Daoy (cell line): ENCODE measurements around the gene UBA1. TPM values are rescaled to one million over a fixed set of nuclear protein-coding genes. Genes with fewer than 3 reads are reported as not detected.

Experiments
- DNase-seq: peaks from one replicate; pipeline ENCODE4 v3.0.0-alpha.2; 2015; ENCODE audit warnings: low read depth
- total RNA-seq: library from RNA; depleted of rRNA; stranded (reverse); fragments of >200 nt; shearing (Covaris generic); gene quantifications from 2 replicates; pipeline ENCODE4 v1.2.3, GENCODE V29; 2014

UBA1 gene
- total RNA-seq, 1 experiment from 2014 or later, result 130 TPM

GRCh38 chrX:47169726-47170515, 23.7 kb upstream of the UBA1 start:
- DNase-seq, result no peak

DNA sequence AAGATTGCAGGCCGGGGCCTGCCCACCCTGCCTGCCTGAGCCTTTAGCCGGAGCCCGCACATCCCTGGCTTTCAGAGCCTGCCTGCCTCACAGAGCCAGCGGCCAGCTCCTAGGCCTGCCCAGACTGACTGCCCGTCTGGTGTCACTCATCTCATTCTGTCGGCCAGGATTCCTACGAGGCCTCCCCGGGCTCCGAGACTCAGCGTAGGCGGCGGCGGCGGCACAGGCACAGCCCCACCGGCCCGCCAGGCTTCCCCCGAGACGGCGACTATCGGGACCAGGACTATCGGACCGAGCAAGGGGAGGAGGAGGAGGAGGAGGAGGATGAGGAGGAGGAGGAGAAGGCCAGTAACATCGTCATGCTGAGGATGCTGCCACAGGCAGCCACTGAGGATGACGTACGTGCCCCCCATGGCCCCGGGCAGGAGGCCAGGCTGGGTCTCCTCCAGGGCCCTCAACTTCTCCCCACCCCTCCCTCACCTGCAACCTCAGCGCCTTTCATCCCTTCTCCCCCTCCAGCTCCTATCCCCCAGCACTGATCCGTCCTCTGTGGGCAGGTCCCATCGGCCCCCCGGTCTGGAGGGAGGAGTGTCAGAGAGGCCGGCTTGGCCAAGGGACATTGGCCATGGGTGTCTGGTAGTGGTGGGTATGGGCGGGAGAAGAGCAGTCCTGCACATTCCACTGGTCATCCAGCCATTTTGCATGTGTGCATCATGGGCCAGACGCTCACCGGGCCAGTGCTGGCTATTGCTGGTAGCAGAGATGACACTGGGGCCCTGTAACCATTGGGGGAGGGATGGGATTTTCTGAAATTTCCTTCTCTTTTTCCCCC, 22.6 kb upstream of the UBA1 start:
- DNase-seq, result no peak

DNA sequence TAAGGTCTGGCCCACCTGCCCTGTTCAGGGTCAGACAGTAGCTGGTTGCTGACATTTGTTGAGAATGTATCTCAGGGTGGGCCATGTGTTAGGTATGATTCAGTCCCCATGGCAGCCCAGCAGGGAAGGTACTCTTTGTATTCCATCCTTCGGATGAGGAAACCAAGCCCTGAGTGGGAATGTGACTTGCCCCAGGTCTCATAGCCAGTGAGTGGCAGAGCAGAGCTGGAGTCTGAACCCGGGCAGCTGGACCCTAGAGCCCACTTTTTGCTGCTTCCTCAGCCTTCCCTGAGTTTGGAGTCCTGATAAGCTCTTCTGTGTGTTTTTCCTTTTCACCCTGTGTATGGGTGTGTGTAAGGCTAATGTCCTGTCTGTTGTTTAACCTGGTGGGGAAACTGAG, 21.6 kb upstream of the UBA1 start:
- no peak for DNase-seq

DNA sequence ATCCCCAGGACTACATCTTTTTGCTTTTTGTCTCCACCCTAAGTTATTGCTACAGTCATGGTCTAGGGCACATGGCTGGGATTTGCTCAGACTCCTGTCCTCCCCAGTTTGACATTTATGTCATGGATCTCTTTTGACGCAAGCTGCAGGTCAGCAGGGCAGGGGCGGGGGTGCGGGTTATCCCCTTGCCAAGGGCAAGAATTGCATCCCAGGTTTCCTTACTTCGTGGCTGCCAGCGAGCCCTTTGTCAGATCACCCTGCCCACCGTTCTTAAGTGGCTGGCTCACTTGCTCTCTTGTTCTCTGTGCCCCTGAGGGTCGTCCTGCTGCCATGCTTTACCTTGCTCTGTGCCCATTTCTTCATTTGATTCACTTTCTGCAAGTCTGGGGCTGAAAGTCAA, 21.1 kb upstream of the UBA1 start:
- DNase-seq, result no peak

- no peak for DNase-seq
These were observed 20.4 kb upstream of the UBA1 start for GRCh38 chrX:47172971-47173792.

GRCh38 chrX:47174376-47174775, 19.3 kb upstream of the UBA1 start:
- no peak for DNase-seq

GRCh38 chrX:47174846-47175587, 18.6 kb upstream of the UBA1 start:
- no peak for DNase-seq

DNA sequence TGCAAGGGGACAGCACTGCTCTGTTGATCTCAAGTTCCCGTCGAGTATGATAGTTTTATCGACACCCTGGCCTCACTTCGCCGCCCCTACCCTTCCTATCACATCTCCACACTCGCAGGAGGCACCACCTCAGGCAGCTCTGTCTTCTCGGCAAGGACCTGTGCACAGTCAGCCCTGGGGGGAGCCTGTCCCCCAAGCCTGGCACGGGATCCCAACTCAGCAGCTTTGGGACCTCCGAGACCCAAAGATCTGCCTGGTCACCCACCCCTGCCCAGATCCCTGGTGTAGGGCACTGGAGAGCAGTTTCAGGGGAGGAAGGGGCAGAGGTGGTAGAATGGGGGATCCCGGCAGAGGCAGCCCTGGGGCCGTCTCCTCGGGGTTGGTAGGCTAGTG, 18.0 kb upstream of the UBA1 start:
- DNase-seq, result no peak

DNA sequence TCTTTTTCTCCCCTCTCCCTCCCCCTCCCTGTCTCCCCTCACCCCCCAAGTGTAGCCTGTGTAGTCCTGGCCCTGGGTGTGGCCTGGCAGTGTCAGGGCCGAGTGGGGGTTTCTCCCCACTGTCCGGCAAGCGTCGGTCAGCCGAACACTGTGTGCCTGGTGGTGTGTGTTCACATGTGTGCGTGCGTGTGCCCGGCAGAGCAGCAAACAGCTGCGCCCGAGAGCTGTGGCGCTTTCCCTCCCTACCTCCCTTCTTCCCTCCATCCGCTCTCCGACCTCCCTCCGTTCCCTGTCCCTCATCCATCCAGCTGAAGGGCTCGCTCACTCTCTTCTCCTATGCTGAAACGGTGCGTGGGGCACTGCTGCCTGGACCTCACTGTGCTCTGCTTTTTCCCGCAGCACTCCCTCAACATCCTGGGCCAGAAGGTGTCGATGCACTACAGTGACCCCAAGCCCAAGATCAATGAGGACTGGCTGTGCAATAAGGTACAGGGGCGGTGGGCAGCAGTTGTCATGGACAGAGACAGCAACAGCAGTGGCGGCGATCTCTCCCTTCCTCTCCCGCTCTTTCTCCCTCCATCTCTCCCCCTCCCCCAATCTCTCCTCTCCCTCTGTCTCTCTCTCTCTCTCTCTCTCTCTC, 17.4 kb upstream of the UBA1 start:
- no peak for DNase-seq

DNA sequence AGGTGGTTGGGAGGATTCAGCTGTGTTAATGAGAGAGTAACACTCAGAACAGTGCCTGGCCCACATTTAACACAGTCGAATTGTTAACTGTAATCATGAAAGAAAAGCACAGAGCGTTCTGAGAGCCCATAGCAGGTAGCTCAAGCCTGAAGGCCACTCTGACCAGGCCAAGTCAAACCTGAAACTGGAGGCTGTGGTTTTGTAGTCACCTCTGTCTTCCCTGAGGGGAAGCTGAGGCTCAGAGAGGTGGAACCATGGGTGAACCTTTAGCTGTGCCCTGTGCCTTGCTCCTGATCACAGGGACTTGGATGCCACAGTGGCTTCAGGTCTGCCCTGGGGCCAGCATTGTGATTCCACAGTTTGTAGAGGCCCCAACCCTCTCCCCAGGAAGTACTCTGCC, 16.6 kb upstream of the UBA1 start:
- no peak for DNase-seq

DNA sequence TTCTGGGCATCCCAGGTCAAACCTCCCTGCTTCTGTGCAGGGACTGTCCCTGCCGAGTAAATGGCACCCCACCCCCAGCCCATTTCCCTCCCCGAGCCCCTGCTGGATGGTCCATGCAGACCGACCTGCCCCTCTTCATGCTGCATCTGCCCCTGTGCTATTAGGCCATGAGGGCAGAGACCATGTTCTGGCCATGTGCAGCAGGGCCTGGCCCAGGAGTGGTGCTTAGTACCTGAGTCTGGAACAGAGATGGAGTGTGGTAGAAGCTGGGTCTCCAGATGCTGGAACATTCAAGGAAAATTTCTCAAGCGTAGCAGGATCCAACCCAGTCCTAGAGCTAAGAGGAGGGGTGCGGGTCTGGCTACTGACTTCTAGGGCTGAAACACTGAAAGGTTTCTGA, 15.3 kb upstream of the UBA1 start:
- no peak for DNase-seq

DNA sequence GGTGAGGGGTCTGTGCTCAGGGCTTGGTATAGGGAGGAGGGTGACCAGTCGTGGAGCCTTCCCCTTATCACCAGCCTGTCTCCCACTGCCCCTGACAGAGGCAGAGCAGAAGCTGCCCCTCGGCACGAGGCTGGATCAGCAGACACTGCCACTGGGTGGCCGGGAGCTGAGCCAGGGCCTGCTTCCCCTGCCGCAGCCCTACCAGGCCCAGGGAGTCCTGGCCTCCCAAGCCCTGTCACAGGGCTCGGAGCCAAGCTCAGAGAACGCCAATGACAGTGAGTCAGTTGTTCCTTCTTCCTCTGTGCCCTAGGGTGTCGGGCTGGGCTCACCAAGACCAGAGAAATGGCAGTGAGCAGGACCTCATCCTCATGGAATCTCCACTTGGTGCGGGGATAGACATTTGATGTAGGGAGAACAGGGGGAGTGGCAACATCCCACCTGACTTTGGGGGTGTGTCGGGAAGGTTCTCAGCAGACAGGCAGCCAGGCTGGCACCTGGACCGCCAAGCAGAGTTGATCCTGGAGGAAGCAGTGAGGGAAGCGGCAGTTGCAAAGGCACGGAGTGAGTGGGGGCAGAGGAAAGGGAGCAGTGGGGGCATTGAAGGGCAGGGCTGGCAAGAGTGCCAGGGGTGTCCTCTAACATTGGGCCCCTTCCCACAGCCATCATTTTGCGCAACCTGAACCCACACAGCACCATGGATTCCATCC, 14.3 kb upstream of the UBA1 start:
- DNase-seq, result no peak

DNA sequence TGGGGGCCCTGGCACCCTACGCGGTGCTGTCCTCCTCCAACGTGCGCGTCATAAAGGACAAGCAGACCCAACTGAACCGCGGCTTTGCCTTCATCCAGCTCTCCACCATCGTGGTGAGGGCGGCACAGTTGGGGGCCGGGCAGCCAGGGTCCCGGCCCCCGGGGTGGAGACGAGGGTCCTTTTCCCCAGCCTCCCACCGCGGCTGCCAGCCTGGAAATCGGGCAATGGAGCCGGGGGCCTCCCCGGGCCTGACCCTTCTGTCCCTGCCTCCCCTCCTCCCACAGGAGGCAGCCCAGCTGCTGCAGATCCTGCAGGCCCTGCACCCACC, 13.7 kb upstream of the UBA1 start:
- DNase-seq, result no peak

DNA sequence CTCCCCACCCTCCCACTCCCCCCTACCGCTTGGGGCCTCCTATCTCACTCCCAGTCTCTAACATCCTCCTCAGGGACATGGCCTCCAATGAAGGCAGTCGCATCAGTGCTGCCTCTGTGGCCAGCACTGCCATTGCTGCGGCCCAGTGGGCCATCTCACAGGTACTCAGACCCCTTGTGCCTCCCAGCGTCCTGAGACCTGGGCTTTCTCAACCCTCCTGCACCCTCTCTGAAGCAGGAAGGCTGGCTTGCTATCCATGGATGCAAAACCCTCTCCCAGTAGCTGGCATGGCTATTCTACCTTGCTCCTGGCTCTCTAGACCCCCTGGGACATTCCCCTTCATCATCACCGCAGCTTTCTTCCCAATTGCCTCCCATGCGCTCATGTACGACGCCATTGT, 13.3 kb upstream of the UBA1 start:
- DNase-seq, result no peak

DNA sequence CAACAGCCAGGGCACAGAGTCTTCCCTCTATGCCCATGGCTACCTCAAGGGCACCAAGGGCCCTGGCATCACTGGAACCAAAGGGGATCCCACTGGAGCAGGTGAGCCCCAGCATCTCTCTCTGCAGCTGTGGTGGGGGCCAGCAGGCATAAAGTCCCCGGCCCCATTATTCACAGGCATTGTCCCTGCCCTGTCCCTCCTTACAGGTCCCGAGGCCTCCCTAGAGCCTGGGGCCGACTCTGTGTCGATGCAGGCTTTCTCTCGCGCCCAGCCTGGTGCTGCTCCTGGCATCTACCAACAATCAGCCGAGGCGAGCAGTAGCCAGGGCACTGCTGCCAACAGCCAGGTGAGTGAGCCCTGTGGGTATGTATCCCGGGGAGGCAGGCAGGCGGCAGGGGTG, 12.3 kb upstream of the UBA1 start:
- no peak for DNase-seq

DNA sequence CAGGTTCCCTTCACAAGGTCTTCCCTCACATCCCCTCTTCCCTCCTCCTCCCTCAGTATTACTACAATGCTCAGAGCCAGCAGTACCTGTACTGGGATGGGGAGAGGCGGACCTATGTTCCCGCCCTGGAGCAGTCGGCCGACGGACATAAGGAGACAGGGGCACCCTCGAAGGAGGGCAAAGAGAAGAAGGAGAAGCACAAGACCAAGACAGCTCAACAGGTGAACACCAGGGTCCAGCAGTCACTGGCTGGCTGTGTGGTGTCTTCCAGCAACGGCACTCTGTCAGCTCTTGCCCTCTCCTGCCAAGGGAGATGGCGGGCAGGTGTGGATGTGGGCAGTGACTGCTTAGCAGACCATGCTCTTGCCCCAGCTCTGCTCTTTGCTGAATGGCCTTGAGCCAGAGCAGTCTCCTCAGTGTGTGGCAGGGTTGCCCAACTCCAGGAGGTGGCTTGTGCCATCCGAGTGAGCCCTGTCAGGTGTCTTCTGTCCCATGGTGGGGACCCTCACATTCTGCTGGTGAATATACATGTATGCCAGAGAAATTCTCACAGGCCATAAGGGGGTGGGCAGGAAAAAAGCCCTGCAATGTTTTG, 11.4 kb upstream of the UBA1 start:
- DNase-seq, result no peak

GRCh38 chrX:47184486-47184885, 9.1 kb upstream of the UBA1 start:
- no peak for DNase-seq

DNA sequence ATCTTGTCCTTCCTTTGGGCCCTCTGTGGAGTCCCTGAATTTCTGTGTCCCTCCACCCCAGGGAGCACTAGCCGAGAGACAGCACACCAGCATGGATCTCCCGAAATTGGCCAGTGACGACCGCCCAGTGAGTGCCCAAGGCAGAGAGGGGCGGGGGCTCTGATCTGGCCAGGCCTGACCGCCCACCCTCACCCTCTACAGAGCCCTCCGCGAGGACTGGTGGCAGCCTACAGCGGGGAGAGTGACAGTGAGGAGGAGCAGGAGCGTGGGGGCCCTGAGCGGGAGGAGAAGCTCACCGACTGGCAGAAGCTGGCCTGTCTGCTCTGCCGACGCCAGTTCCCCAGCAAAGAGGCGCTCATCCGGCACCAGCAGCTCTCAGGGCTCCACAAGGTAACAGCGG, 8.4 kb upstream of the UBA1 start:
- DNase-seq, result no peak

DNA sequence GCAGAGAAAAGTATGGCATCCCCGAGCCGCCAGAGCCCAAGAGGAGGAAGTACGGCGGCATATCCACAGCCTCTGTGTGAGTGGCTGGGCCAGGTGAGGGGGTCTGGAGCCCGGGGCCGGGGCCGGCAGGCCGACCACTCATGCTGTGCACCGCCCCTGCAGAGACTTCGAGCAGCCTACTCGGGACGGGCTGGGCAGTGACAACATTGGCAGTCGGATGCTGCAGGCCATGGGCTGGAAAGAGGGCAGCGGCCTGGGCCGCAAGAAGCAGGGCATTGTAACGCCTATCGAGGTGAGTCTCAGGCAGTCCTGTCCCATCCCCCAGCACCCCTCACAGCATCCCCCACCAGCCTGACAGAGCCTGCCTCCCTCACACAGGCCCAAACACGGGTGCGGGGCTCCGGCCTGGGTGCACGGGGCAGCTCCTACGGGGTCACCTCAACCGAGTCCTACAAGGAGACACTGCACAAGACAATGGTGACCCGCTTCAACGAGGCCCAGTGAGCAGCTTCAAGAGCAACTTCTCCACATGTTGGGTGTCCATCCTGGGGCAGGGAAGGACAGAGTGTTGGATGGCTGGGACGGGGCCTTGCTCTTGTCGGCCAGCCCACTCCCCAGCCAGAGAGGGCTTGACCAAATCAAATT, 7.4 kb upstream of the UBA1 start:
- no peak for DNase-seq
